Testis (tissue), 3 donors: ENCODE measurements around the gene SLX4IP. TPM values are rescaled to one million over a fixed set of nuclear protein-coding genes. Genes with fewer than 3 reads are reported as not detected.

Experiments used
- DNase-seq: peaks from one replicate; pipeline ENCODE4 v3.0.0-alpha.2; 2019
- H3K27ac ChIP-seq, 2 donors: fragments of 200-600 bp; sonication (generic); one replicate each; pipeline ENCODE4 v1.5.1; 2019
- H3K27me3 ChIP-seq: fragments of 200-600 bp; sonication (generic); one replicate; pipeline ENCODE4 v1.5.1; 2019
- H3K36me3 ChIP-seq: fragments of 200-600 bp; sonication (generic); one replicate; pipeline ENCODE4 v1.5.1; 2017; ENCODE audit warnings: low read depth; ENCODE audit errors: missing control alignments
- H3K4me1 ChIP-seq: fragments of 200-600 bp; sonication (generic); one replicate; pipeline ENCODE4 v1.5.1; 2019
- H3K4me3 ChIP-seq, 2 donors: fragments of 200-600 bp; sonication (generic); one replicate each; pipeline ENCODE4 v1.5.1; 2017 to 2019
- H3K9me3 ChIP-seq: fragments of 200-600 bp; sonication (generic); one replicate; pipeline ENCODE4 v1.5.1; 2017
- POLR2A ChIP-seq: fragments of 450-650 bp; IDR thresholded peaks from one replicate; pipeline ENCODE4 v1.6.1; 2017; ENCODE audit warnings: antibody characterized with exemption, mild to moderate bottlenecking, moderate library complexity
- WGBS, 2 donors: methylation state at CpG; one replicate each; pipeline ENCODE4 v1.1.5; 2018; 5-methylcytosine and 5-hydroxymethylcytosine counted together
- intact Hi-C: fragments of 100-400 bp; cut with DNase I; formaldehyde crosslinking; loops from one replicate; pipeline ENCODE4 v1.15.1; 2023; ENCODE audit warnings: low total_unique reads
- polyA plus RNA-seq: library from polyadenylated mRNA; stranded (reverse); fragments of 350-450 nt; fragmentation: Illumina TruSeq; extraction: RNeasy Lipid Tissue Mini Kit (QIAGEN cat#74804); gene quantifications from one replicate; pipeline ENCODE4 v1.2.3, GENCODE V29; 2014; ENCODE audit warnings: low read depth, low replicate concordance; ENCODE audit not compliant: insufficient read depth
- total RNA-seq, 2 donors: library from RNA; depleted of rRNA; stranded (reverse); fragments of >200 nt; gene quantifications; one replicate each; pipeline ENCODE4 v1.2.3, GENCODE V29; 2016
- TF ChIP-seq, protein P1 (sequence below), 3 experiments: fragments of 450-650 bp in 2 of 3; fragments of 200-600 bp in 1 of 3; sonication (generic) in 1 of 3; IDR thresholded peaks; one replicate each; pipeline ENCODE4 v1.5.1; 2016 to 2019; ENCODE audit warnings: antibody characterized with exemption in 3 of 3, mild to moderate bottlenecking in 2 of 3, moderate library complexity in 1 of 3

SLX4IP gene
- total and polyA plus RNA-seq, 3 donors from 2014 or later = 3.8 to 10.8 (median 9.7) TPM

DNA sequence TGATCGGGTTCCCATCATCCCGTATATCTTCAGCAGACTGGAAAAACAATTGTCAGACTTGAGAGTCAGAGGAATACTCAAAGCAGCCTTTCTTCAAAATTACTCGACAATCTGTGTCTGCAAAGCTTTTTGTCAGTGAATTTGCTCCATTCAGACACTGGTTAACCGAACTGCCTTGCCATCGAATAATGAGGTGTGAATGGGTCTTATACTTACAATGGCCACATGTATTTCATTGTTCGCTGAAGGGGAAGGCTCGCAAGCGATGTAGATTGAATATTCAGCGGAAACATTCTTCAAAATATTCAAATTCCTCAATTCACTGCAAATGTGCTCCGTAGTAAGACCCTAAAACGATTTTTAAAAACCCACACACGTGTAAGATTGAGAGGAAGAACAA lies 205.8 kb downstream of the SLX4IP start:
- Histone ChIP-seq H3K4me1 (peaks cover 7% of the 10 kb centered on the region), H3K4me3 (no peak overlapping the region), H3K27me3 (no peaks in the 10 kb centered on the region), H3K27ac (no peak overlapping the region), H3K9me3 (no peaks in the 10 kb centered on the region), H3K36me3 (no peaks in the 10 kb centered on the region)
- intact Hi-C loops = no loop called here
- TF ChIP-seq, protein P1, sequence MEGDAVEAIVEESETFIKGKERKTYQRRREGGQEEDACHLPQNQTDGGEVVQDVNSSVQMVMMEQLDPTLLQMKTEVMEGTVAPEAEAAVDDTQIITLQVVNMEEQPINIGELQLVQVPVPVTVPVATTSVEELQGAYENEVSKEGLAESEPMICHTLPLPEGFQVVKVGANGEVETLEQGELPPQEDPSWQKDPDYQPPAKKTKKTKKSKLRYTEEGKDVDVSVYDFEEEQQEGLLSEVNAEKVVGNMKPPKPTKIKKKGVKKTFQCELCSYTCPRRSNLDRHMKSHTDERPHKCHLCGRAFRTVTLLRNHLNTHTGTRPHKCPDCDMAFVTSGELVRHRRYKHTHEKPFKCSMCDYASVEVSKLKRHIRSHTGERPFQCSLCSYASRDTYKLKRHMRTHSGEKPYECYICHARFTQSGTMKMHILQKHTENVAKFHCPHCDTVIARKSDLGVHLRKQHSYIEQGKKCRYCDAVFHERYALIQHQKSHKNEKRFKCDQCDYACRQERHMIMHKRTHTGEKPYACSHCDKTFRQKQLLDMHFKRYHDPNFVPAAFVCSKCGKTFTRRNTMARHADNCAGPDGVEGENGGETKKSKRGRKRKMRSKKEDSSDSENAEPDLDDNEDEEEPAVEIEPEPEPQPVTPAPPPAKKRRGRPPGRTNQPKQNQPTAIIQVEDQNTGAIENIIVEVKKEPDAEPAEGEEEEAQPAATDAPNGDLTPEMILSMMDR (IDR thresholded peaks at IDR 0.05) = no peak
- no peak for TF ChIP-seq POLR2A
- 87 to 93% methylated on average over 12 of the region's 12 CpGs for WGBS, 2 donors
- no peak for DNase-seq

DNA sequence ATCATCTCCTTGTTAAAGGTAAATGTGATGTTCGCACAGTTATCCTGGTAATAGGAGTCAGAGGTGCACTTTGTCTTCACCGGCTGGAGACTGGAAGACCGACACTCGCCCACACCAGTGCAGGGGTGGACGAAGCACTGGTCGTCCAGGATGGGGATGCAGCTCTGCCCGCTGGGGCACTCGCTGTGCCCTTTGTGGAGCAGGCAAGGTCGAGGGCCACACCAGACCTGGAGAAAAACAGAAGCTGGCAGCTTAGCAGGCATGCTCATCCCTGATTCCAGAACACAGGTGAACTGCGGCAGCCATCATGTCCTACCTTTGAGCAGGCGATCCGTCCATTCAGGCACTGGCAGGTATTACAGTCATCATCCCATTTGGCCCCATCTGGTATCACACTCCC lies 206.4 kb downstream of the SLX4IP start:
- H3K27ac ChIP-seq = no peak overlapping the region
- no peak overlapping the region for H3K4me3 ChIP-seq
- no peaks in the 10 kb centered on the region for H3K36me3 ChIP-seq
- no peaks in the 10 kb centered on the region for H3K27me3 ChIP-seq
- no peak for DNase-seq
- no peaks in the 10 kb centered on the region for H3K9me3 ChIP-seq
- TF ChIP-seq, protein P1 (IDR thresholded peaks at IDR 0.05) = no peak
- 87 to 92% methylated on average over 12 of the region's 12 CpGs for whole genome bisulfite sequencing, 2 donors
- intact Hi-C loops = no loop called here
- peaks cover 7% of the 10 kb centered on the region for H3K4me1 ChIP-seq

DNA sequence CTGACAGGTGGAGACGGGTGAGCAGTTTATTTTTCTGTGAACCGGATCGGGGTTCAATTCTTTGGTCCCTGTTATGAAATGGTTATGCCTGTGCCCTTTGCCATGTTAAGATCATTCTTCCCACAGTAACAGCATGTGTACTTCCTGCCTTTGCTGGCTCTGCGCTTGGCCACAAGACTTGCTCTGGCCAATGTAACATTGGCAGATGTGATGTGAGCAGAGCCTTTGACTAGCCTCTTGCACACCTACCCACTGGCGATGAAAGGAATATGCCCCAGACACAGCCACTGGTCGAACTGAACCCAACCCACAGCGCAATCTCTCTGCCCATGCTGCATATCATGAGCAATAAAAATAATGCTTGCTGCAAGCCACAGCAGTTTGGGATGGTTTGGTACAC lies 206.8 kb downstream of the SLX4IP start:
- intact Hi-C loops = no loop called here
- Histone ChIP-seq H3K9me3 (no peaks in the 10 kb centered on the region), H3K4me1 (peaks cover 4% of the 10 kb centered on the region), H3K27me3 (no peaks in the 10 kb centered on the region), H3K36me3 (no peaks in the 10 kb centered on the region), H3K4me3 (no peak overlapping the region), H3K27ac (no peak overlapping the region)
- DNase-seq = no peak
- TF ChIP-seq, protein P1 (IDR thresholded peaks at IDR 0.05) = no peak
- no peak for TF ChIP-seq POLR2A
- 95 to 96% methylated on average over 7 of the region's 7 CpGs for WGBS, 2 donors

DNA sequence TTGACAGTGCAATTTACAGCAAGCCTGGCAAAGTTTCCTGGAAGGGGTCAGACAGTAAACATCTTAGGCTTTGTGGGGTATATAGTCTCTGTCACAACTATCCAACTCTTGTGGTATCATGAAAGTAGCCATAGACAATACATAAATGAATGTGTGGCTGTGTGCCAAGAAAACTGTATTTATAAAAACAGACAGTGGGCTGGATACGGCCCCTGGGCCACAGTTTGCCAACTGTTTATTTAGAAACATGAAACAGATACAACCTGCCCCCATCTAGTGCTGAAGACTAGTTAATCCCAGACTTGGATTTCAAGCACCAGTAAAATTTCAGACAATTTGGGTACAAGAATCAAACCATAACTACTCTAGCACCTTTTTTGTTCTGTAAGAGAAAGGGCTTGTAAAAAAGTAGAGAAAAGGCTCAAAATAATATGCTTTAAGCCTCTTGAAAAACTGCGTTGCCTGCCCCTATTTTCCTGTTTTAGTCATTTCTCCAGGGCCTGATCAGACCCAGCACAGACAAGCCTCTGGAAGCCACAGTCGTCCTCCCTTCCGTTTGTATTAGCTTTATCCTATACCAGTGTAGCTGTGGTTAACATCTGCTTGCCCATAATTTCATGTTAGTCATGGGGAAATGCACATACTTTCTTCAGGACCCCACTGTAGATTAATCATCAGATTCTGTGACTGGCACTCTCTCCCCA lies 207.9 kb downstream of the SLX4IP start:
- no peak overlapping the region for H3K27ac ChIP-seq
- no peaks in the 10 kb centered on the region for H3K9me3 ChIP-seq
- no peak for TF ChIP-seq POLR2A
- H3K4me1 ChIP-seq = no peaks in the 10 kb centered on the region
- no peak for DNase-seq
- 66 to 70% methylated on average over 4 of the region's 4 CpGs for WGBS, 2 donors
- no peaks in the 10 kb centered on the region for H3K36me3 ChIP-seq
- intact Hi-C loops = no loop called here
- H3K27me3 ChIP-seq = no peaks in the 10 kb centered on the region
- H3K4me3 ChIP-seq = no peak overlapping the region

DNA sequence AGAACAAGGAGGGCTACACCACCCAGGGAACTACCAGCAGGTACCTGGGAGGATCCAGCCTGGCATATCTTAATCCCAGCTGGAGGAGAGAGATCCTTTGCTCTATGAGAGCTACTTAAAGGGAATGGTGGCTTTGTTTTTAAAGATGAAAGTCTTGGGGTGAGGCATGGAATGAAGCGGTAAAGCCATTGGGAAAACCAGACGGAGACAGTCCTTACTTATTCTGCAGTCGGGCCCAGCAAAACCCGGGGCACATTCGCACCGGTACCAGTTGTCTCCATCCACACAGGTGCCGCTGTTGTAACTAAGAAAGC lies 208.4 kb downstream of the SLX4IP start:
- H3K36me3 ChIP-seq = no peaks in the 10 kb centered on the region
- no peak for DNase-seq
- H3K9me3 ChIP-seq = no peaks in the 10 kb centered on the region
- WGBS, 2 donors = 93 to 96% methylated on average over 5 to 7 of the region's 7 CpGs
- no peak overlapping the region for H3K27ac ChIP-seq
- H3K4me3 ChIP-seq = no peak overlapping the region
- H3K27me3 ChIP-seq = no peaks in the 10 kb centered on the region
- intact Hi-C loops = no loop called here
- TF ChIP-seq, protein P1 (IDR thresholded peaks at IDR 0.05) = no peak
- TF ChIP-seq POLR2A = no peak
- H3K4me1 ChIP-seq = no peaks in the 10 kb centered on the region
